Bronchial epithelial cell (primary cell): ENCODE measurements around the gene LINS1. TPM values are rescaled to one million over a fixed set of nuclear protein-coding genes. Genes with fewer than 3 reads are reported as not detected.

ENCODE experiments used
- DNase-seq: peaks from one replicate; pipeline ENCODE4 v3.0.0-alpha.2; 2010; ENCODE audit warnings: low read depth
- FAIRE-seq: peaks from 2 replicates; lab custom pipeline; 2011; peaks lifted over from hg19 to GRCh38; lab: Jason Lieb, UNC
- H3K27me3 ChIP-seq: 2 replicates; pipeline ENCODE4 v1.5.1; 2011; ENCODE audit warnings: low read length; ENCODE audit not compliant: control insufficient read depth, insufficient read depth
- H3K36me3 ChIP-seq: 2 replicates; pipeline ENCODE4 v1.5.1; 2011; ENCODE audit warnings: low read length; ENCODE audit not compliant: control insufficient read depth, insufficient read depth
- H3K4me3 ChIP-seq: 2 replicates; pipeline ENCODE4 v1.5.1; 2011; ENCODE audit warnings: mild to moderate bottlenecking, low read depth, low read length, control low read depth
- total RNA-seq: library from RNA; depleted of rRNA; stranded (reverse); fragments of >200 nt; gene quantifications from 2 replicates; pipeline ENCODE4 v1.2.1, GENCODE V29; 2014
- TF ChIP-seq, protein P1 (sequence below): IDR thresholded peaks from 2 replicates; pipeline ENCODE4 v1.5.1; 2011; ENCODE audit warnings: mild to moderate bottlenecking, moderate library complexity, low read length, control low read depth, inconsistent platforms; ENCODE audit not compliant: insufficient read depth, severe bottlenecking

LINS1 gene
- total RNA-seq, 1 donor from 2014 or later = 7.6 TPM

DNA sequence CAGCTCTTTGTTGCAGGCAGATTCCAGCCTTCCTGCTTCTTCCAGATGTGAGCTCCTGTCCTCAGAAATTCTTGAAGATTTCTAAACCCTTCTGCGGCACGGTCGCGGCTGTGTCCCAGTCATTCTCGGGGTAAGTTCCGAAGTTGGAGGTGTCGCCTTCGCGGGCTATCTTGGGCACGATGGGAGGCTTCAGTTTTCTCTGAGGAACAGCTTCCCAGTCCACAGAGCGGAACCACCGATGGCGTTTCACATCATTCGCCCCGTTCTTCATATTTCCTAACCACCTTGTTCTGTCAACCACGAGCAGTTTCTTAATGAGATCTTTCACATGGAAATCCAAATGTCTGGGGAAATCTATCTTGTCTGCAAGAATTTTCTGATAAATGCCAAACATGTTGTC lies 48.5 kb downstream of the LINS1 start:
- DNase-seq = no peak
- FAIRE-seq = no peak
- H3K4me3 ChIP-seq = no peak overlapping the region

DNA sequence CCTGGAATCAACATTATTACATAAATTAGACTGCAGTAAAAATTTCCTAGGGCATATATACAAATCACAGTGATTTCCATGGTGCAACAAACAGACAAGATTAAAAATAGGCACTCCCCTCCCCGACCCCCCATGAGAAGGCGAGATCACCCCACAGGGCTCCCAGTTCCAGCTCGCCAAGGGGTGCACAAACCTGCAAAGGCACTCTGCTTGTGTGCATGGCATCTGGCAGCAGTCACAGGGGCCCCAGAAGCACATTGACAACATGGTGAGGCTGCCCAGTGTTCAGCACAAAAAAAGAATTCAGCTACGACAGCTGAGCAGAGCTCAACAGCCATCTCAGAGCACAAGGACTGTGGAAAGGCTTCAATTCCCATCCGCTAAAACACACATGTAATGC lies 54.0 kb downstream of the LINS1 start:
- Histone ChIP-seq H3K4me3 (no peak overlapping the region), H3K27me3 (no peaks in the 10 kb centered on the region), H3K36me3 (no peaks in the 10 kb centered on the region)
- DNase-seq (no peak), FAIRE-seq (peak; percentile 73)
- TF ChIP-seq, protein P1, sequence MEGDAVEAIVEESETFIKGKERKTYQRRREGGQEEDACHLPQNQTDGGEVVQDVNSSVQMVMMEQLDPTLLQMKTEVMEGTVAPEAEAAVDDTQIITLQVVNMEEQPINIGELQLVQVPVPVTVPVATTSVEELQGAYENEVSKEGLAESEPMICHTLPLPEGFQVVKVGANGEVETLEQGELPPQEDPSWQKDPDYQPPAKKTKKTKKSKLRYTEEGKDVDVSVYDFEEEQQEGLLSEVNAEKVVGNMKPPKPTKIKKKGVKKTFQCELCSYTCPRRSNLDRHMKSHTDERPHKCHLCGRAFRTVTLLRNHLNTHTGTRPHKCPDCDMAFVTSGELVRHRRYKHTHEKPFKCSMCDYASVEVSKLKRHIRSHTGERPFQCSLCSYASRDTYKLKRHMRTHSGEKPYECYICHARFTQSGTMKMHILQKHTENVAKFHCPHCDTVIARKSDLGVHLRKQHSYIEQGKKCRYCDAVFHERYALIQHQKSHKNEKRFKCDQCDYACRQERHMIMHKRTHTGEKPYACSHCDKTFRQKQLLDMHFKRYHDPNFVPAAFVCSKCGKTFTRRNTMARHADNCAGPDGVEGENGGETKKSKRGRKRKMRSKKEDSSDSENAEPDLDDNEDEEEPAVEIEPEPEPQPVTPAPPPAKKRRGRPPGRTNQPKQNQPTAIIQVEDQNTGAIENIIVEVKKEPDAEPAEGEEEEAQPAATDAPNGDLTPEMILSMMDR = no peak

More for the DNA sequence above, 48.5 kb downstream of the LINS1 start:
- Histone ChIP-seq H3K27me3 (no peaks in the 10 kb centered on the region), H3K36me3 (no peaks in the 10 kb centered on the region)
- TF ChIP-seq, protein P1 = no peak

DNA sequence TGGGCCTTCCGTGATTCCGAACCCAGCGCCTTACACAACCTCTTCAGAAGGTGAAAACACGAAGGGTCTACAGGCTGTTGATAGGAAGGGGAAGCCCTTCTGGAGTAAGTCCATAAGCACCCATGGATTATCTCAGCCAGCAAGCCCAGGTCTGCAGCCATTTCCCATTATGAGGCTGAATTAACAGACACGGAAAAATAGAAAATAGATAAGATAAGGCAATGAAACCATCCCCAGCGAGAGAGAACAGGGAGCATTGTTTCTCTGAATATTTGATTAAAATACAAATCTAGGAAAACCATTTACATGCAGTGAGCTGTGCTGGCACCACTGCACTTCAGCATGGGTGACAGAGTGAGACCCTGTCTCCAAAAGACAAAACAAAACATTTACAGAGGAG lies 57.0 kb downstream of the LINS1 start:
- DNase-seq (no peak), FAIRE-seq (no peak)
- Histone ChIP-seq H3K4me3 (no peak overlapping the region), H3K36me3 (no peaks in the 10 kb centered on the region), H3K27me3 (no peaks in the 10 kb centered on the region)
- TF ChIP-seq, protein P1 = no peak

DNA sequence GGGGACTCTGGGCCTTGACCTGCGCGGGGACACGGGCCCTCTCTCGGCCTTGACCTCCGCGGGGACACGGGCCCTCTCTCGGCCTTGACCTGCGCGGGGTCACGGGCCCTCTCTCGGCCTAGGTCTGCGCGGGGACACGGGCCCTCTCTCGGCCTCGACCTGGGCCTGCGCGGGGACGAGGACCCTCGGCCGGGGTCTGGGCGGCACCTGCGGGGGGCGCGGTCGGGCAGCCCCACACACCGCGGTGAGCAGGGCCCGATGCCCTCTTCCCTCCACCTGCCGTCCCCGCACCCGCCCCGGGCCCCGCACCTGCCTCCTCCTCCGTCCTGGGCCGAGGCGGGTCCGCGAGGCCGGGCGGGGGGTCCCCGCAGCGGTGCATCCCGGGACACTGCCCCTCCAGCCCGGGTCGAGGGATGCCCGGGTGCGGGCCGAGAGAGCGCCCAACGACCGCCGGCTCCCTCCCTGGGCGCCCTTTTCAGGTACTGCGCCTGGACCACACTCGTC lies 57.6 kb downstream of the LINS1 start:
- TF ChIP-seq, protein P1 = no peak
- DNase-seq (no peak), FAIRE-seq (no peak)
- no peaks in the 10 kb centered on the region for H3K27me3 ChIP-seq
- H3K4me3 ChIP-seq = no peak overlapping the region
- H3K36me3 ChIP-seq = no peaks in the 10 kb centered on the region

DNA sequence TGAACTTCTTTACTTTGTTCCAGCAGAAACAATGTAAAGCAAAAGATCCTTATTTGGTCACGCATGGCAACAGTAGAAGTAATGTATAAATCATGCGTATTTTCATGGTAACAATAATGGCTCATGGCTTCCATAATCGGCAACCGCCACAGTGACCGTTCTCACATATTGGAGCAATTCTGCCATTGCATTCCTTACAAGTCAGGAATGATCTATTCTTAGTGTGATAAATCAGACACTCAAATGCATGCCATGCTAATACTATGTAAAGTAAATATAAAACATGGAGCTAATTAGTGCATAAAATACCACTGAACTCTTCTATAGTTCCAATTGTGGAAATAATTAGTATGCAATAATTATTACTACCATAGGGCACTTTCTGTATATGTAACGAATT lies 59.7 kb downstream of the LINS1 start:
- DNase-seq = no peak
- Histone ChIP-seq H3K27me3 (no peaks in the 10 kb centered on the region), H3K36me3 (no peaks in the 10 kb centered on the region), H3K4me3 (no peak overlapping the region)
- TF ChIP-seq, protein P1 = no peak
- FAIRE-seq = no peak

DNA sequence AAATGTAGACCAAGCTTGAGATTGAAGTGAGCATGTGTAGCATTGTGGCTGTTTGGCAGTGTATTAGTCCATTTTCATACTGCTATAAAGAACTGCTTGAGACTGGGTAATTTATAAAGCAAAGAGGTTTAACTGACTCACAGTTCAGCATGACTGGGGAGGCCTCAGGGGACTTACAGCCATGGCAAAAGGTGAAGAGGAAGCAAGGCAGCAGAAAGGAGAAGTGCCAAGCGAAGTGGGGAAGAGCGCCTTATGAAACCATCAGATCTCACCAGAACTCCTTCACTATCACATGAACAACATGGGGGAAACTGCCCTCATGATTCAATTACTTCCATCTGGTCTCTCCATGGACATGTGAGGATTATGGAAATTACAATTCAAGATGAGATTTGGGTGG lies 64.7 kb downstream of the LINS1 start:
- no peak for DNase-seq
- H3K36me3 ChIP-seq = no peaks in the 10 kb centered on the region
- H3K27me3 ChIP-seq = no peaks in the 10 kb centered on the region
- H3K4me3 ChIP-seq = no peak overlapping the region
- TF ChIP-seq, protein P1 = no peak
- FAIRE-seq = peak; percentile 66
